CD4-positive, alpha-beta T cell treated with Interleukin-1 beta for 1 hour (primary cell): Measurements from ENCODE around the gene GAST.

Experiments
- DNase-seq, 2 donors: peaks; one replicate each; pipeline ENCODE4 v3.0.0-alpha.2; 2020 to 2022

The GAST gene

GRCh38 chr17:41717408-41718286 lies 5.5 kb downstream of the GAST start:
- no peak for DNase-seq

DNA sequence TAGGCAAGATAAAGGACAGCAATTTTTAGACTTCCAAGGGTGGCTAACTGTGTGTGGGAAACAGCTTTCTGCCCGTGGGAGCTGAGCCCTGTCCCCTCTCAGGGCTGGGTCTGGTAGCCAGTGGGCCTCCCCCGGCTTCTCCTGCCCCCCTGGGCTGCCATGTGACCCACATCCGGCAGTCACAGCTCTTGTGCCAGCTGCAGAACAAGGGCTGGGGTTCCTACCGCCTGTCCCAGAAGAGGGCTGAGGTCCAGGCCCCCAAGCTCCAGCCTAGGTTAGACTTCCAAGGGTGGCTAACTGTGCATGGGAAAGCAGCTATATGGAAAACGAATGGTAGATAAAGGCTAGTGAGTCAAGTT lies 6.1 kb downstream of the GAST start:
- no peak for DNase-seq

DNA sequence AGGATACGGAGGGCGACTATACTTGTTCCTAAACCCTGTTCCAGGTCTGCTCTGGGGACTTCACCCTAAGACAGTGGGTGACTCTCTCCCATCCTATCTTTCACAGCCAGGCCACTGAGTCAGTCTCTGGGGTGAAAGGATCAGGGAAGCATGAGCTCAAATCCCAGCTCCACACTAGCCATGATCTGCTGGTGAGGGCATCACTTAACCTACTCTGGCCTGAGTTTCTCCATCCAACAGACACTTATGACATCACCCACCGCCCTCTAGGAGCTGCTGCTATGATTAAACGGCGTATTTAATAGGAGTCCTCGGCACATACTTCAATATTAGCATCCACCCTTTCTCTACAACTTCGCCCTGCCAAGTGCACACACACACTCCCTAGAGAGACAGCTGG lies 10.1 kb downstream of the GAST start:
- DNase-seq, result no peak

DNA sequence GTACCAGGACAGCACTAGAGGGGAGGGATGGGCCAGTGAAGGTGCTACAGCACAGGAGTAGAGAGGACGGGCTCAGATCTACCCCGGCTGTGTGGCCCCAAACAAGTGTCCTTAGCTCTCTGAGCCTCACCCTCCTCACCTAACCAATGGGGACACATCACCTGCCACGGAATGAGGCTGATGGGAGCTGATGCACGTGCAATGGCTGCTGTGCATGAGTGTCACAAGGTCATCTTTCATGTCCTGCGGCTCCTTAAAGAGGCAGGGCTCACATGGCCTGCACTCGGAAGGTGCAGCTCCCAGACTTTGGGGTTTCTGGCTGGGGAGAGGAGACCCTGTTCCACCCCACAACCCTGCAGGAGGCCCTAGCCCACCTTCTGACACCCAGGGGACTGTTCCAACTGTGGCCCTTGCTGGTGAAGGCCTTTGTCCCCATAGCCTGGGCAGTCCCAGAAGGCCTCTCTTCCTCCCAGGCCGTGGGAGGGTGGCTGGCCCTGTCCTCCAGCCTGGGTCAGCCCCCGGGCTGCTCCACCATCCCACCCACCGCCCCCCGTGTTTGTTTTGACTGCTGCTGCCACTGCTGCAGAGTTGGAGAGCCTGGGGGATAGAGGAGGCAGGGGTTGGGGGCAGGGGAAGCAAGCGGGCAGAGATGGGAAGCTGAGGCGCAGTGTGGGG lies 11.8 kb downstream of the GAST start:
- no peak for DNase-seq

DNA sequence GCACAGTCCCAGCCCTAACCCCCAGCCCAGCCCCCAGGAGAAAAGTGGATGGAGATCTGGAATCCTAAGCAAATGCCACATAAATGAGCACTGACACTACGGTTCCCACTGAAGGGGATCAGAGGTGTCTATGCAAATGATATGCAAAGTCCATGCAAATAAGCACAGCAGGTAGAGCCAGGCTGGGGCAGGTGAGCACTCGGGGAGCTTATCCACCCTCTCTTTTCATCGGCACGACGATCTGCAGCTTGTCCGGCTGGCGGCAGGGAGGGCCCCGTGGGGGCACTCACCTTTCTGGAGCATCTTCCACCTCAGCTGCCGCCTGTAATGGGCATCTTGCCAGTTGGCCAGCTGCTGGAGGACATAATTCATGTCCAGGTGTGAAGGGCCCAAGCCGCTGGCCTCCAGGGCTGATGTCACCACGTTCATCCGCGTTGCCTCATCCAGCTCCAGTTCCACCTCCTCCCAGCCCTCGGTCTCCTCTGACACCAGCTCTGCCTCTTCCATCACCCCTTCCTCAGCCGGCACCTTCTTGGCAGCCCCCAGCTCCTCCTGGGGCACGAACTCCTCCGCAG lies 12.4 kb downstream of the GAST start:
- no peak for DNase-seq

GRCh38 chr17:41725134-41725533 lies 13.0 kb downstream of the GAST start:
- no peak for DNase-seq

GRCh38 chr17:41728056-41728455 lies 15.9 kb downstream of the GAST start:
- no peak for DNase-seq

GRCh38 chr17:41730479-41730878 lies 18.3 kb downstream of the GAST start:
- DNase-seq, result no peak

GRCh38 chr17:41731836-41732235 lies 19.7 kb downstream of the GAST start:
- DNase-seq, result no peak

GRCh38 chr17:41733348-41734138 lies 21.4 kb downstream of the GAST start:
- DNase-seq, result no peak

- no peak for DNase-seq
Measured at GRCh38 chr17:41734139-41734948, 22.2 kb downstream of the GAST start, which contains the start of gene HAP1. Gene HAP1, minus strand, starts transcription at chr17:41734643. Its CDS starts 9 bp downstream, at chr17:41734634.

DNA sequence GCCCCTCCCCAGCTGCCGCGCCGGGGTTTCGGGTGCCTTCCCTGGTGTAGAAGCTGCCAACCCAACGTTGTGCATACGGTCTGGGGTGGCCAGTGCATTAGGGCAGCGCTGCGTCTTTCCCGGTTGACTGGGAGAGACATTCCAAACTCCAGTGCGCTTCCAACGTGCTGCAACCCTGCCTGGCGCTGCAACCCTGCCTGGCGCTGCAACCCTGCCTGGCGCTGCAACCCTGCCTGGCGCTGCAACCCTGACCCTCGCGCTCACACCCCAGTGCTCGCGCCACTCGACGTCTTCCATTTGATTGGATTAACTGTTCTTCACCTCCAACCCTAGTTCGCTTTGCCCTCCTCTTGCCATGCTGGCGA lies 22.8 kb downstream of the GAST start:
- no peak for DNase-seq

DNA sequence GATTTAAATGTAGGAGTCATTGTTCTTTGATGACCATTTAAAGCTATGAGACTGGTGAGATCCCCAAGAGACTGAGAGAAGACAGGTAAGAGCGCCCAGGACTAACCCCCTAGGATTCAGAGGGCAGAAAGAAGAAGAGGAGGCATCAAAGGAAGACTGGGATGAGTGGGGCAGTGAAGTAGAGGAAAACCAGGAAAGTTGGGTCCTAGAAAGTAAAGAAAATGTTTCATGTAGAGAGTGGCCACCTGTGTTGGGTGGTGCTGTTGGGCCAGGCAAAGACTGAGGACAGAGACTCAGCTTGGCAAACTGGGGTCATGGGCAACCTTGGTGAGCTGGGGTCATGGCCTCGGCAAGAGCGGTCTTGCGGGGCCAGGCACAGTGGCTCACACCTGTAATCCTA lies 23.6 kb downstream of the GAST start:
- no peak for DNase-seq

GRCh38 chr17:41736983-41737679 lies 25.0 kb downstream of the GAST start:
- DNase-seq, result no peak

DNA sequence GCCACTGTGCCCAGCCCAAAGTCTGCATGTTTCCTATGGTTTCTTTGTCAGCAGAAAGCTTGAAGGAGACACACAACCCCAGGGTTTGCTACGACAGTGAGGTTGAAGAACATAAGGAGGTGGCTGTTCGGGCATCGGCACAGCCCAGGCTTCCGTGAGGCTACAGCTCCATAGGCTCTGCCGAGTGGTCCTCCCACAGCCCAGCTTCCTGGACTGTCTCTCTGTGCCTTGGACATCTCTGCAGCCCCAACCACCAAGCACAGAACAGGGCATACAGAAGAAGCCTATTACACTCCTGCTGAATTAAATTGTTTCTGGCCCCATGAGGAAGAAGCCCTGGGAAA lies 25.5 kb downstream of the GAST start:
- no peak for DNase-seq

DNA sequence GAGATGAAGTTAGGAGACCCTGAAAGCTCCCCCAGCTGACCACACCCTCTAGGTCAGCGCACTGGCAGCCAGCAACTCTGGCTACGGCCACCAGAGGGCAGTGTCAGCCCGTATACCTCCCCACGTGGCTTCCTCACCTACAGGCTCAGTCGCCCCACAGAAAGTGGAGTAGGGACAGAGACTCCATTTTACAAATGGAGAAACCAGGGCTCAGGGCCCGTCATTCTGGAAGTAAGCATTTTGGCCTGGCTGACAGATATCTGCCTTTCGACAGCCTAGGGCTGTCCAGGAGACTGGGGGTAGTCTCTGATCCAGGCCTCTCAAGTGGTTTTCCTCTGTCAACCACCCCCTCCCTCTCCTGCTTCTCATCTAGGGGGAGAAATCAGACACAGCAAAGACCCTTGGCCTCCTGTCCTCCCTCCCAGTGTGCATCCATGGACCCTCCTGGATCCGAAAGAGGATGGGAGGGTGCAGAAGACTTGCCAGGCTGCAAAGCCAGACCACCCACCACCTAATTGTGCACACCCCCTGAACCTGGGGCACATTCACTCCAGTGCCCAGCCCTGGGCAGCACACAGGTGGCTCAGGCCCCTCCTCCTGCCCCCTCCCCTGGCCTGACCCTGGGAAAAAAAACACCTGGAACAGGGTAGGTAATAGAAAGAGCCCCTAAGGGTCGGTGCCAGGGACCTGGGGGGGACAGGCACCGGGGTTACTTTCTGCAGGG lies 26.1 kb downstream of the GAST start:
- peak; percentile 81 for DNase-seq

- DNase-seq, result no peak
Measured at GRCh38 chr17:41738801-41739112, 26.6 kb downstream of the GAST start.

DNA sequence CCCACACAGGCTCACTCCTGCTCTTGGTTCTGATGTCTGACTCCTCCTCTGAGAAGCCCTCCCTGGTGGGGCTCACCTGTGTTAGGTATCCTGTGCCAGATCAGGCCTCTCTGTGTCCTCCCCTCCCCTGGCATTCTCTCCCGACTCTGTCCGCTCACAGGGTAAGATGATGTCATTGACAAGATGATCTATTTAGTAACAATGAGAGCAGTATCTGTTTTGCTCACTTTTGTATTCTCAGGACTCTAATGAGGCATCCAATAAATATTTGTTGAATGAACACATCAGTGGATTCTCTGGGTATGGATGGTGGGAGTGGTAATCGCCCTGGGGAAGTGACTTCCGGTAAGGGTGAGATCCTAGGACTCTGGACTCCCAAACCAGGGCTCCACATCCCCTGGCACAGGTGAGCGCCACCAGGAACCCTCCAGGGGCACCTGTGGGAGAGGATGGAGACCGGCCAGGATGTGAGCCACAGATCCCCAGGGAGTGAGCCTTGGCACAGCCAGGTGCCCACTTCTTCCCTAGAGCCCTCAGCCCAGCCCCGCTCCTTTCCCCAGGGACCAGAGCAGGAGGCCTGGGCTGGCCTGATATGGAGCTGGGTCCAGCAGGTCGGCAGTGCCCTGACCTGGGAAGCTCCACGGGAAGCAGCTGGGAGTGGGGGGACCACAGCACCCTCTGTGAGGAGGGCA lies 27.7 kb downstream of the GAST start:
- no peak for DNase-seq

GRCh38 chr17:41740506-41740905 lies 28.4 kb downstream of the GAST start:
- DNase-seq, result no peak

GRCh38 chr17:41741709-41742108 lies 29.6 kb downstream of the GAST start:
- DNase-seq, result no peak

GRCh38 chr17:41748275-41748674 lies 36.1 kb downstream of the GAST start:
- no peak for DNase-seq
